Lower leg skin (tissue), 3 donors: ENCODE measurements around the gene FA2H.

ENCODE experiments used
- CTCF ChIP-seq, 3 donors: fragments of 450-650 bp; IDR thresholded peaks; one replicate each; pipeline ENCODE4 v1.5.1; 2016; ENCODE audit warnings: antibody characterized with exemption in 3 of 3, mild to moderate bottlenecking in 3 of 3, moderate library complexity in 2 of 3
- POLR2A ChIP-seq, 2 donors: fragments of 450-650 bp; IDR thresholded peaks; one replicate each; pipeline ENCODE4 v1.6.1; 2016 to 2017; ENCODE audit warnings: antibody characterized with exemption in 2 of 2, mild to moderate bottlenecking in 1 of 2, moderate library complexity in 1 of 2

- no peak for TF ChIP-seq CTCF (IDR thresholded peaks at IDR 0.05)
- TF ChIP-seq POLR2A (IDR thresholded peaks at IDR 0.05) = no peak
These were observed 15.8 kb downstream of the FA2H start for GRCh38 chr16:74758801-74759200.
